Chondrocyte (in vitro differentiated cells): ENCODE measurements around the gene CD300LD. TPM values are rescaled to one million over a fixed set of nuclear protein-coding genes. Genes with fewer than 3 reads are reported as not detected.

Experiments
- DNase-seq: peaks from one replicate; pipeline ENCODE4 v3.0.0; 2021; ENCODE audit warnings: mixed read lengths, low spot score
- H3K27ac Mint-ChIP-seq: one replicate; pipeline ENCODE4 v1.8.0; 2021; ENCODE audit warnings: mild to moderate bottlenecking, moderate library complexity, mixed read lengths; ENCODE audit not compliant: unreplicated experiment
- H3K27me3 Mint-ChIP-seq: 2 replicates; pipeline ENCODE4 v1.8.0; 2021; ENCODE audit warnings: low read depth, mixed read lengths
- H3K36me3 Mint-ChIP-seq: 2 replicates; pipeline ENCODE4 v1.8.0; 2021; ENCODE audit warnings: low read depth, mixed read lengths
- H3K4me1 Mint-ChIP-seq: 2 replicates; pipeline ENCODE4 v1.8.0; 2021; ENCODE audit warnings: low read depth, mild to moderate bottlenecking, mixed read lengths
- H3K4me3 Mint-ChIP-seq: one replicate; pipeline ENCODE4 v1.8.0; 2021; ENCODE audit warnings: mild to moderate bottlenecking, moderate library complexity, mixed read lengths; ENCODE audit not compliant: unreplicated experiment
- H3K9me3 Mint-ChIP-seq: 2 replicates; pipeline ENCODE4 v1.8.0; 2021; ENCODE audit warnings: low read depth, mixed read lengths
- total RNA-seq: library from RNA; stranded (reverse); gene quantifications from 3 replicates; pipeline ENCODE4 v1.2.1, GENCODE V29; 2021
- TF ChIP-seq, protein P1 (sequence below): fragments of 200-600 bp; sonication (generic); IDR thresholded peaks from 2 replicates; pipeline ENCODE4 v1.5.0; 2021; ENCODE audit warnings: antibody characterized with exemption, mild to moderate bottlenecking, moderate library complexity

CD300LD gene
- total RNA-seq, 1 donor from 2014 or later = not detected

DNA sequence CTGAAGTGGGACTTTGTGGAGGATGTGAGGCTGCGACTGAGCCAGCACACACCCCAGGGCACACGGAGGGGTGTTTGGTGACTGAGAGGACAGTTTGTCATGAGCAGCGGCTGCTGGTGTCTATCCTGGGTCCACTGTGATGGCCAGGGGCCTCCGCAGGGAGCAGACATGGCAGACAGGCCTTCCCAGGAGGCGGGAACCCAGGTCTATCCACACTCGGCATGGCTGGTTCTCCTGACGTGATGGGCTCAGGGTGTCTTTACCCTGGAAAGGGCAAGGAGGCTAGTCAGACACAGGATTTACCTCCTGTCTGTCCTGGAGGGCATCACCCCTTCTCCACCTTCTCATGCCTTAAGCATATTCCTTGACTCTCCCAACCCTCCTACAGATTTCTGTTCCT lies 45.5 kb downstream of the CD300LD start:
- H3K4me3 Mint-ChIP-seq = no peak overlapping the region
- no peak overlapping the region for H3K27ac Mint-ChIP-seq
- no peaks in the 10 kb centered on the region for H3K36me3 Mint-ChIP-seq
- TF ChIP-seq, protein P1, sequence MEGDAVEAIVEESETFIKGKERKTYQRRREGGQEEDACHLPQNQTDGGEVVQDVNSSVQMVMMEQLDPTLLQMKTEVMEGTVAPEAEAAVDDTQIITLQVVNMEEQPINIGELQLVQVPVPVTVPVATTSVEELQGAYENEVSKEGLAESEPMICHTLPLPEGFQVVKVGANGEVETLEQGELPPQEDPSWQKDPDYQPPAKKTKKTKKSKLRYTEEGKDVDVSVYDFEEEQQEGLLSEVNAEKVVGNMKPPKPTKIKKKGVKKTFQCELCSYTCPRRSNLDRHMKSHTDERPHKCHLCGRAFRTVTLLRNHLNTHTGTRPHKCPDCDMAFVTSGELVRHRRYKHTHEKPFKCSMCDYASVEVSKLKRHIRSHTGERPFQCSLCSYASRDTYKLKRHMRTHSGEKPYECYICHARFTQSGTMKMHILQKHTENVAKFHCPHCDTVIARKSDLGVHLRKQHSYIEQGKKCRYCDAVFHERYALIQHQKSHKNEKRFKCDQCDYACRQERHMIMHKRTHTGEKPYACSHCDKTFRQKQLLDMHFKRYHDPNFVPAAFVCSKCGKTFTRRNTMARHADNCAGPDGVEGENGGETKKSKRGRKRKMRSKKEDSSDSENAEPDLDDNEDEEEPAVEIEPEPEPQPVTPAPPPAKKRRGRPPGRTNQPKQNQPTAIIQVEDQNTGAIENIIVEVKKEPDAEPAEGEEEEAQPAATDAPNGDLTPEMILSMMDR = no peak
- H3K9me3 Mint-ChIP-seq = no peaks in the 10 kb centered on the region
- H3K4me1 Mint-ChIP-seq = no peaks in the 10 kb centered on the region
- peak; percentile 57 for DNase-seq
- peaks cover 24% of the 10 kb centered on the region for H3K27me3 Mint-ChIP-seq

DNA sequence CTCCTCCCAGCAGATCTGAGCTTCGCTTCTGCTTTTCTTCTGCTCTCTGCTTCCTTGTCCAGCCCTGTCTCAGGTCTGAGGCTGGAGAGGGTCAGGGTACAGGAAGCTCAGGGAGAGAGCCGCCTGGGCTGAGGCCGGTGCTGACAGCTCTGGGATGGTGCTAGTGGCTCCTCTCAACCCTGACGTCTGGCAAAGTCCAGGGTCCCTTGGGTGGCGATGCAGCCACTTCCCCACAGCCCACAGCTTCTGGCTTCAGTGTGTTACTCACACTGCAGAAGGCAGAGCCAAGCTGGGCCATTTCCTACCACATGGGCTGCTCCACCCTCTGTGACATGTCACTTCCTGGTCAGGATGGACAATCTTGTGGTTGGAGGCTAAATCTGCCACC lies 46.2 kb downstream of the CD300LD start, which contains the start of gene CD300C:
Gene CD300C (minus strand): TSS at position 273 of the 388 bp plus-strand sequence. CDS start 333 bp downstream, outside the sequence.
- Mint-ChIP-seq H3K4me1 (no peaks in the 10 kb centered on the region), H3K9me3 (no peaks in the 10 kb centered on the region), H3K27ac (no peak within 1 kb of the TSS), H3K27me3 (peaks cover 24% of the 10 kb centered on the region), H3K36me3 (no peaks in the 10 kb centered on the region), H3K4me3 (no peak within 1 kb of the TSS)
- TF ChIP-seq, protein P1 = no peak
- peak; percentile 49 for DNase-seq

DNA sequence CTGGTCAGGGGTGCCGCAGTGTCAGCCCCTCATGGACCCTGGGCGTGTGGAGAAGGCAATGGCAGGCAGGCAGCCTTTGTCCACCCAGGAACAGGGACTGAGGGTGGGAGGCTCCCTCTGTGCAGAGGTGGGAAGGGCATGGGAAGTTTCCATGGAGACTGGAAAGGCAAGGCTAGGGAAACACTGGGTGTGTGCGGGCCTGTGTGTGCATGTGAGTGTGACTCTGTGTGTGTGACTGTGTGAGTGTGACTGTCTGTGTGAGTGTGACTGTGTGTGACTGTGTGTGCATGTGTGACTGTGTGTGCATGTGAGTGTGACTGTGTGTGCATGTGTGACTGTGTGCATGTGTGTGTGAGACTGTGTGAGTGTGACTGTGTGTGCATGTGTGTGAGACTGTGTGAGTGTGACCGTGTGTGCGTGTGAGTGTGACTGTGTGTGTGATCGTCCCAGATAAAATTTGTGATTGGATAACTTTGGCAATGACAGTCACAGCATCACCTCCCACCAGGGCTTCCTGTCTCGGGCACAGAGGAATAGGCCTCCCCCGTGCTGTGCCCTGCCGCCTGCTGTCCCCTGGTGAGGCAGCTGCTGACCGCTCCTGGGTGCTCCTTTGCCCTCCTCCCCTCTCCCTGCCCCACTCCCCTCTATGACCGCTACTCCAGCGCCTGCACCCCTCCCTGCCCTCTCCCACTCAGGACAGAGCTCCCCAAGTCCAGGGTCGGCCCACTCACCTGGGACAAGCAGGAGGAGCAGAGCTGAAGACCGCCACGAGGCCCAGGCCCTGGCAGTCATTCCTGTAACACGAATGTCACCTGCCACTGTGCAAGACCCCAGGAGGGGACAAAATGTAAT lies 46.9 kb downstream of the CD300LD start:
- DNase-seq = peak; percentile 73
- Mint-ChIP-seq H3K36me3 (no peaks in the 10 kb centered on the region), H3K27ac (no peak overlapping the region), H3K4me3 (no peak overlapping the region), H3K27me3 (peaks cover 26% of the 10 kb centered on the region), H3K9me3 (no peaks in the 10 kb centered on the region), H3K4me1 (no peaks in the 10 kb centered on the region)
- TF ChIP-seq, protein P1 = no peak

DNA sequence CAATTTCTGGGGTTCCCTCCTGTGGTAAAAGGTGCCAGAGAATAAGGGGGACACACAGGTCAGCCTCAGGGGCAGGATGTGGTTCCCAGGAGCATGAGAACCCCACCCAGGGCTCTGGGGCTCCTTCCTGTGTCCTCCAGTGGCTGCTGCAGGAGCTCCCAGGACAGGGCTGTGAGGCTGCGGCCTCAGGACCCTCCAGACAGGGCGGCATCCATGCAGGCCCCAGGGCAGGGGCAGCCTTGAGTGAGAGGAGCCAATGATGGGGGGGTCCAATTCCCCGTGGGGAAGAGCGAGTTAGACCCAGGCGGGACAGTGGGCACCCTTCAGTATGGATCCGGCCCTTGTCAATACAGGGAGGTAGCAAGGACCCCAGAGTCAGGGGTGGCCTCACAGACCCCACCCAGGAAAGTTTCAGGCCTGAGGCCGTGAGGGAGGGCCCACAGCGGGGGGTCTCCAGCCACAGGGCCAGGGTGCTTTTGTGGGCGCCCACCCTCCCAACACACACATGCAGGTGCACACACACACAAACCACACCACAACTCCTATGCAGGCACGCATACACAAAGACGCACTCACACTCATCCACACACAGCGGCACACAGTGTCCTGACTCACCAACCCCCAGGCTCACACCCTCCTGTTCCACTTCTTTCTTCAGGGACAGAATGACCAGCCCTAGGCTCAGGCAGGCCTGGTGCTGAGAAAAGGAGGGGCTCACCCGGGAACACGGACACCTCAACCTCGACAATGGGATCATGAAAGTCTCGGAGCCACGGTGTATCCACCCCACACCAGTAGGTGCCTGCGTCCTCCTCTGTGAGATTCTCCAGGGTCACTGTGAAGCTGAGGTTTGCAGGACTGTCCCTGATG lies 48.0 kb downstream of the CD300LD start:
- Mint-ChIP-seq H3K4me3 (no peak overlapping the region), H3K27me3 (peaks cover 34% of the 10 kb centered on the region), H3K4me1 (no peaks in the 10 kb centered on the region), H3K9me3 (no peaks in the 10 kb centered on the region), H3K27ac (no peak overlapping the region), H3K36me3 (no peaks in the 10 kb centered on the region)
- TF ChIP-seq, protein P1 = no peak
- peak; percentile 66 for DNase-seq

DNA sequence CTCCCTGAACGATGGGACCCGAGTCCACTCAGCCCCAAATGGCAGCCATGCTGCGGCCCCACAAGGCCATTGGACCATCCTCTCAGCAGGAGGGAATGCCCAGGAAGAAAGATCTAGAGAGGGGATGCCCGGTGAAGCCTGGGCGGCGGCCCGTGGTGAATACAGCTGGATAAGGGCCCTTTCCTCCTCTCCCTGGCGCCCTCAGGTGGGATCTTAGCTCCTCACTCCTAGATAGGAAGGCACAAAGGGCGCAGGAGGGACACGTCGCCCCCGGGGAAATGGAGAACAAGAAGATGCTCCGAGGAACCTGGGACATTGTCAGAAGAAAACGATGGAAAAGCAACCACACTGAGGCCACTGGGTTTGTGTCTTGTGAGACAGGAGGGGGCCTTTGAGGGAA lies 48.7 kb downstream of the CD300LD start:
- no peak for DNase-seq
- peaks cover 35% of the 10 kb centered on the region for H3K27me3 Mint-ChIP-seq
- no peaks in the 10 kb centered on the region for H3K9me3 Mint-ChIP-seq
- no peak overlapping the region for H3K27ac Mint-ChIP-seq
- H3K4me1 Mint-ChIP-seq = no peaks in the 10 kb centered on the region
- no peak overlapping the region for H3K4me3 Mint-ChIP-seq
- H3K36me3 Mint-ChIP-seq = peaks cover 2% of the 10 kb centered on the region
- TF ChIP-seq, protein P1 = no peak
